AG04450 (cell line): ENCODE results near the gene CACNA1D. TPM values are rescaled to one million over a fixed set of nuclear protein-coding genes. Genes with fewer than 3 reads are reported as not detected.

Experiments
- CTCF ChIA-PET: fragments of 300-600, 350-600 bp; formaldehyde crosslinking; extraction: SDS; loops from one replicate; lab custom pipeline; 2022; ENCODE audit warnings: antibody characterized with exemption, inconsistent platforms; lab: Charles Lee
- POLR2A ChIA-PET: fragments of 350-600 bp; formaldehyde crosslinking; extraction: SDS; loops from one replicate; lab custom pipeline; 2021; ENCODE audit warnings: antibody characterized with exemption, inconsistent platforms; lab: Yijun Ruan, JAX
- DNase-seq: peaks from one replicate; pipeline ENCODE4 v3.0.0-alpha.2; 2011; ENCODE audit warnings: low read depth, low spot score
- H3K27ac ChIP-seq: one replicate; pipeline ENCODE4 v1.5.1; 2012; ENCODE audit warnings: low read depth, low read length, control low read depth
- H3K27me3 ChIP-seq: one replicate; pipeline ENCODE4 v1.6.0; 2012; ENCODE audit warnings: low read length; ENCODE audit not compliant: control insufficient read depth, insufficient read depth
- H3K4me3 ChIP-seq: 2 replicates; pipeline ENCODE4 v1.5.1; 2011; ENCODE audit warnings: mild to moderate bottlenecking, low read depth, low read length, control low read depth
- H3K9me3 ChIP-seq: 2 replicates; pipeline ENCODE4 v1.5.1; 2012; ENCODE audit warnings: low read length; ENCODE audit not compliant: control insufficient read depth, insufficient read depth
- CTCF ChIP-seq: IDR thresholded peaks from 2 replicates; pipeline ENCODE4 v1.5.1; 2011; ENCODE audit warnings: low read depth, low read length, control low read depth, inconsistent platforms
- polyA plus RNA-seq: library from polyadenylated mRNA; depleted of rRNA; stranded (reverse); fragments of >200 nt; gene quantifications from 2 replicates; pipeline ENCODE4 v1.2.3, GENCODE V29; 2011

The CACNA1D gene
- polyA plus RNA-seq, 1 experiment, result 0.07 TPM

- no peak overlapping the region for H3K4me3 ChIP-seq
- DNase-seq, result no peak
- no peak overlapping the region for H3K27ac ChIP-seq
- H3K27me3 ChIP-seq, result no peaks in the 10 kb centered on the region
- POLR2A ChIA-PET, result no interaction called here
- CTCF ChIA-PET, result interaction anchor here (0.5 kb wide), 1 partner anchor 177 kb away, joined by 3 read pairs; no protein-coding TSS in a partner anchor
- TF ChIP-seq CTCF, result no peak
- H3K9me3 ChIP-seq, result no peaks in the 10 kb centered on the region; the same call in 1 of the 2 replicates
Observed at GRCh38 chr3:53730576-53730975, 236.2 kb downstream of the CACNA1D start.

- POLR2A ChIA-PET, result no interaction called here
- no peaks in the 10 kb centered on the region; the same call in 1 of the 2 replicates for H3K9me3 ChIP-seq
- CTCF ChIA-PET, result no interaction called here
- no peak for DNase-seq
- no peaks in the 10 kb centered on the region for H3K27me3 ChIP-seq
- H3K27ac ChIP-seq, result no peak overlapping the region
- no peak for TF ChIP-seq CTCF
- no peak overlapping the region for H3K4me3 ChIP-seq
Observed at GRCh38 chr3:53731934-53732624, 237.7 kb downstream of the CACNA1D start.

- Histone ChIP-seq H3K27ac (no peak overlapping the region), H3K9me3 (no peaks in the 10 kb centered on the region; the same call in 1 of the 2 replicates), H3K4me3 (no peak overlapping the region), H3K27me3 (no peaks in the 10 kb centered on the region)
- POLR2A ChIA-PET, result no interaction called here
- no peak for TF ChIP-seq CTCF
- CTCF ChIA-PET, result no interaction called here
- DNase-seq, result no peak
Observed at GRCh38 chr3:53733446-53733845, 239.0 kb downstream of the CACNA1D start.

- CTCF ChIA-PET, result no interaction called here
Observed at GRCh38 chr3:53739966-53740365, 245.6 kb downstream of the CACNA1D start.

More at GRCh38 chr3:53739966-53740365, 245.6 kb downstream of the CACNA1D start:
- no peak overlapping the region for H3K4me3 ChIP-seq
- H3K9me3 ChIP-seq, result no peaks in the 10 kb centered on the region; the same call in 1 of the 2 replicates
- TF ChIP-seq CTCF, result no peak
- H3K27ac ChIP-seq, result no peak overlapping the region
- no peak for DNase-seq
- H3K27me3 ChIP-seq, result peaks cover 8% of the 10 kb centered on the region
- POLR2A ChIA-PET, result no interaction called here
